Testis (tissue), 3 donors: ENCODE results near the gene IKBIP. TPM values are rescaled to one million over a fixed set of nuclear protein-coding genes. Genes with fewer than 3 reads are reported as not detected.
"Not testable (repeated sequence)": the region's sequence is repeated elsewhere in the genome, so short reads cannot be mapped to it uniquely, and the experiment has no call there.

ENCODE experiments used
- DNase-seq: peaks from one replicate; pipeline ENCODE4 v3.0.0-alpha.2; 2019
- H3K27ac ChIP-seq, 2 donors: fragments of 200-600 bp; sonication (generic); one replicate each; pipeline ENCODE4 v1.5.1; 2019
- H3K27me3 ChIP-seq: fragments of 200-600 bp; sonication (generic); one replicate; pipeline ENCODE4 v1.5.1; 2019
- H3K36me3 ChIP-seq: fragments of 200-600 bp; sonication (generic); one replicate; pipeline ENCODE4 v1.5.1; 2017; ENCODE audit warnings: low read depth; ENCODE audit errors: missing control alignments
- H3K4me1 ChIP-seq: fragments of 200-600 bp; sonication (generic); one replicate; pipeline ENCODE4 v1.5.1; 2019
- H3K4me3 ChIP-seq, 2 donors: fragments of 200-600 bp; sonication (generic); one replicate each; pipeline ENCODE4 v1.5.1; 2017 to 2019
- H3K9me3 ChIP-seq: fragments of 200-600 bp; sonication (generic); one replicate; pipeline ENCODE4 v1.5.1; 2017
- POLR2A ChIP-seq: fragments of 450-650 bp; IDR thresholded peaks from one replicate; pipeline ENCODE4 v1.6.1; 2017; ENCODE audit warnings: antibody characterized with exemption, mild to moderate bottlenecking, moderate library complexity
- WGBS, 2 donors: methylation state at CpG; one replicate each; pipeline ENCODE4 v1.1.5; 2018; 5-methylcytosine and 5-hydroxymethylcytosine counted together
- intact Hi-C: fragments of 100-400 bp; cut with DNase I; formaldehyde crosslinking; loops from one replicate; pipeline ENCODE4 v1.15.1; 2023; ENCODE audit warnings: low total_unique reads
- polyA plus RNA-seq: library from polyadenylated mRNA; stranded (reverse); fragments of 350-450 nt; fragmentation: Illumina TruSeq; extraction: RNeasy Lipid Tissue Mini Kit (QIAGEN cat#74804); gene quantifications from one replicate; pipeline ENCODE4 v1.2.3, GENCODE V29; 2014; ENCODE audit warnings: low read depth, low replicate concordance; ENCODE audit not compliant: insufficient read depth
- small RNA-seq, 2 donors: library from RNA; depleted of rRNA; stranded (forward); fragments of <200 nt; gene quantifications; one replicate each; pipeline ENCODE3, GENCODE V24; 2016
- total RNA-seq, 2 donors: library from RNA; depleted of rRNA; stranded (reverse); fragments of >200 nt; gene quantifications; one replicate each; pipeline ENCODE4 v1.2.3, GENCODE V29; 2016
- TF ChIP-seq, protein P1 (sequence below), 3 experiments: fragments of 450-650 bp in 2 of 3; fragments of 200-600 bp in 1 of 3; sonication (generic) in 1 of 3; IDR thresholded peaks; one replicate each; pipeline ENCODE4 v1.5.1; 2016 to 2019; ENCODE audit warnings: antibody characterized with exemption in 3 of 3, mild to moderate bottlenecking in 2 of 3, moderate library complexity in 1 of 3

IKBIP gene
- total and polyA plus RNA-seq, 3 donors from 2014 or later: 3.7 to 7.7 (median 7.4) TPM

DNA sequence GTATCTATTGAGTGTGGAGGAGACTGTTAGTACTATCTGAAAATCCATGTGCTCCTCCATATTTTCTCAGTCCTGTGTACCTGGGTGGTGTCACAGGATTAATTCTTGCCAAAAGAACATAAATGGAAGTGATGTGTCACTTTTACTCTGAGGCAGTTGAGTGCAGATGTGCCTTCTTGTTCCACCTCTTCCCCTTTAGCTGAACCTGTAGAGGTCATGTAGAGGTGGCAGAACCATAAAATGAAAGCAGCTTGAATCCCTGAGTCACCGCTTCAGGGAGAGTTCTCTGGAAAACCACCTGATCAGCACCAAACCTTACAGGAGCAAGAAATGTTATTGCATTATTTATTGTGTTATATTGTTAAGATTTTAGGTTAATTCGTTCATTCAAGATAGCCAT, 65.8 kb downstream of the IKBIP start:
- intact Hi-C loops: no loop called here

GRCh38 chr12:98578392-98578791, 66.2 kb downstream of the IKBIP start:
- intact Hi-C loops: no loop called here
- Histone ChIP-seq H3K27ac (no peak overlapping the region), H3K4me3 (no peak overlapping the region)

More for the DNA sequence above, 65.8 kb downstream of the IKBIP start:
- Histone ChIP-seq H3K36me3 (no peaks in the 10 kb centered on the region), H3K4me1 (no peaks in the 10 kb centered on the region), H3K9me3 (no peaks in the 10 kb centered on the region), H3K4me3 (no peak overlapping the region), H3K27me3 (no peaks in the 10 kb centered on the region), H3K27ac (no peak overlapping the region)
- TF ChIP-seq, protein P1, sequence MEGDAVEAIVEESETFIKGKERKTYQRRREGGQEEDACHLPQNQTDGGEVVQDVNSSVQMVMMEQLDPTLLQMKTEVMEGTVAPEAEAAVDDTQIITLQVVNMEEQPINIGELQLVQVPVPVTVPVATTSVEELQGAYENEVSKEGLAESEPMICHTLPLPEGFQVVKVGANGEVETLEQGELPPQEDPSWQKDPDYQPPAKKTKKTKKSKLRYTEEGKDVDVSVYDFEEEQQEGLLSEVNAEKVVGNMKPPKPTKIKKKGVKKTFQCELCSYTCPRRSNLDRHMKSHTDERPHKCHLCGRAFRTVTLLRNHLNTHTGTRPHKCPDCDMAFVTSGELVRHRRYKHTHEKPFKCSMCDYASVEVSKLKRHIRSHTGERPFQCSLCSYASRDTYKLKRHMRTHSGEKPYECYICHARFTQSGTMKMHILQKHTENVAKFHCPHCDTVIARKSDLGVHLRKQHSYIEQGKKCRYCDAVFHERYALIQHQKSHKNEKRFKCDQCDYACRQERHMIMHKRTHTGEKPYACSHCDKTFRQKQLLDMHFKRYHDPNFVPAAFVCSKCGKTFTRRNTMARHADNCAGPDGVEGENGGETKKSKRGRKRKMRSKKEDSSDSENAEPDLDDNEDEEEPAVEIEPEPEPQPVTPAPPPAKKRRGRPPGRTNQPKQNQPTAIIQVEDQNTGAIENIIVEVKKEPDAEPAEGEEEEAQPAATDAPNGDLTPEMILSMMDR (IDR thresholded peaks at IDR 0.05): no peak
- no peak for TF ChIP-seq POLR2A
- DNase-seq: no peak
- WGBS, 2 donors: 72 to 82% methylated on average over 2 of the region's 2 CpGs

GRCh38 chr12:98576795-98577194, 67.8 kb downstream of the IKBIP start:
- intact Hi-C loops, H3K27ac ChIP-seq, H3K9me3 ChIP-seq, H3K4me1 ChIP-seq, H3K27me3 ChIP-seq, H3K36me3 ChIP-seq, H3K4me3 ChIP-seq, DNase-seq: not testable (repeated sequence)
- 94 to 98% methylated on average over 2 of the region's 2 CpGs for WGBS, 2 donors

More at GRCh38 chr12:98578392-98578791, 66.2 kb downstream of the IKBIP start:
- H3K36me3 ChIP-seq: no peaks in the 10 kb centered on the region
- WGBS, 2 donors: 77 to 92% methylated on average over 1 of the region's 1 CpG
- no peaks in the 10 kb centered on the region for H3K4me1 ChIP-seq
- no peaks in the 10 kb centered on the region for H3K9me3 ChIP-seq
- TF ChIP-seq, protein P1 (IDR thresholded peaks at IDR 0.05): no peak
- no peak for TF ChIP-seq POLR2A
- H3K27me3 ChIP-seq: no peaks in the 10 kb centered on the region
- DNase-seq: no peak

DNA sequence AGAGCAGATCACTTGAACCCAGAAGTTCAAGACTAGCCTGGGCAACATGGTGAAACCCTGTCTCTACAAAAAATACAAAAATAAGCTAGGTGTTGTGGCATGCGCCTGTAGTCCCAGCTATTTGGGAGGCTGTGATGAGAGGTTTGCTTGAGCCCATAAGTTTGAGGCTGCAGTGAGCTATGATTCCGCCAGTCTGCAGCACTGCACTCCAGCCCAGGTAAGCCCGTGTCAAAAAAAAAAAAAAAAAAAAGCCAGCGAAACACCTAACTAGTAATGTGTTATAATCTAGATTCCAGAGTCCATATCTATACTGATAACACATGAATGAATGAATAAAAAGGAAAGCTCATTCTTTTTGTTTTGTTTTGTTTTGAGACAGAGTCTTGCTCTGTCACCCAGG, 69.6 kb downstream of the IKBIP start:
- 93 to 96% methylated on average over 4 of the region's 4 CpGs for WGBS, 2 donors
- Histone ChIP-seq H3K36me3 (no peaks in the 10 kb centered on the region), H3K4me1 (no peaks in the 10 kb centered on the region), H3K4me3 (no peak overlapping the region), H3K9me3 (no peaks in the 10 kb centered on the region), H3K27me3 (no peaks in the 10 kb centered on the region), H3K27ac (no peak overlapping the region)
- TF ChIP-seq POLR2A: no peak
- TF ChIP-seq, protein P1 (IDR thresholded peaks at IDR 0.05): no peak
- intact Hi-C loops: no loop called here
- DNase-seq: no peak

Small RNAs within 50 kb of the gene (small RNA-seq; reads per million reads assigned to genes)
- 39.1 to 45.7 reads per million in 2 donors for gene SNORA53

Other genes starting within 250 kb of the IKBIP start
- 10 to 100 TPM; 76.5 to 77.1 TPM for gene TMPO, start 129.2 kb downstream of the IKBIP start, total RNA-seq
- gene TMPO, start 129.2 kb downstream of the IKBIP start, polyA plus RNA-seq: 61.3 TPM
- 100 to 1,000 TPM; 202 to 273 TPM for gene SLC25A3, start 51.1 kb downstream of the IKBIP start, total RNA-seq
- 251 TPM for gene SLC25A3, start 51.1 kb downstream of the IKBIP start, polyA plus RNA-seq
- 10 to 100 TPM; 10.6 to 11.1 TPM for gene APAF1, start 502 bp upstream of the IKBIP start, total RNA-seq
- gene APAF1, start 502 bp upstream of the IKBIP start, polyA plus RNA-seq: 5.8 TPM